OCI-M2 (cell line): Measurements from ENCODE around the gene ANXA11.
"Not testable (repeated sequence)": the region's sequence is repeated elsewhere in the genome, so short reads cannot be mapped to it uniquely, and the experiment has no call there.

Source experiments
- DNase-seq: peaks from one replicate; lab custom pipeline; 2025; ENCODE audit not compliant: unreplicated experiment; lab: John Stamatoyannopoulos, UW

Gene ANXA11

DNA sequence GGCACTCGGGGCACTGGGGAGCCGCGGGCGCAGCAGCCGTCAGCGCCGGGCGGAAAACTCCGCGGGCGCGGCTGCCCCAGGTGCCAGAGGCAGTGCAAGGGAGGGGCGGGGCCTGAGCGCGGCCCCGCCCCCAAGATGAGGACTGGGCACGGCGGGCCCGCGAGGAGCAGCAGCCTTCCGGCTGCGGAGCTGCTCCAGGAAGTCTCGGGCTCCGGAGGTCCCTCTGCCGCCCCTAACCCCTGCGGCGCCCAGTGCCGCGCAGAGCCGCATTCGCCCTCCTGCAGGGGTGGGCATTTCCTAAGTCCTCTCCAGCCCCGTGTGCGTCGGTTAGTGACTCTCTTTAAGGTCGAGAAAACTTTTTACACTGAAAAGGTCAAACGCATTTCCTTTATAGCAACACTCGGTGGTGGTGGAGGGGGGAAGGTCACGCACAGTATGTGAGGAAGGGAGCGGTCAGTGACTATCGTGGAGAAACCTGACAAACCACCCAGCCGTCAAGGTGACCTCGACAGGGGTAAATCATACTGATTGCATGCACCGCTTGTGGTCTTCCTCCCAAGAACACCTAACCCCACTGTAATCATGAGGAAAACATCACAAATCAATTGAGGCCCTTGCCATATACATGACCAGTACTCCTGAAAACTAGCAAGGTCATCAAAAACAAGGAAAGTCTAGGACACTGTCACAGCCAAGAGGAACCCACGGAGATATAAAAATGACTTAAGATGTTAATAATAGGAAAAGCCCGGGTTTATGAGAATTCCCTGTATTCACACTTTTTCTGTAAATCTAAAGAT, at the start of gene ANXA11:
Gene ANXA11, minus strand, starts transcription at position 61 of the 800 bp plus-strand sequence. CDS start 32,676 bp downstream, outside the sequence.
- DNase-seq: no peak

DNA sequence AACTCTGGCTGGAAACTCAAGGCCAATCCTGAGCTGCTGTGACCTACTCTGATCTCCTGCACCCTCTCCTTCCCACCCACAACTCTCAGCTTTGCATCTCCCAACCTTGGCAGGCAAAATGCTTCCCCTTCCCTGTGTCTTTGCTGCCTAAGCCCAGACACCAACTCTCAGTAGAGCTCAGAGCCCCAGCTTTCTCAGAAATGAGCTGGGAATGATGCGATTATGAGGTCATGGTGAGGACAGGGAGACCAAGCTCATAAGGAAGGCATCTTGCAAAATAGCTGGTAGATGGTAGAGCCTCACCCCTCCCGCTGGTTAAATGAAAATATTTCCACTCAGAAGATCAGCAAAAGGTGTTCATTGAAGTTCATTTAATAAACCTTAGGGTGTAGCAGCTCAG, 49.4 kb upstream of the ANXA11 start:
- DNase-seq: not testable (repeated sequence)

- not testable (repeated sequence) for DNase-seq
These were observed 48.6 kb upstream of the ANXA11 start for GRCh38 chr10:80253963-80254271.

DNA sequence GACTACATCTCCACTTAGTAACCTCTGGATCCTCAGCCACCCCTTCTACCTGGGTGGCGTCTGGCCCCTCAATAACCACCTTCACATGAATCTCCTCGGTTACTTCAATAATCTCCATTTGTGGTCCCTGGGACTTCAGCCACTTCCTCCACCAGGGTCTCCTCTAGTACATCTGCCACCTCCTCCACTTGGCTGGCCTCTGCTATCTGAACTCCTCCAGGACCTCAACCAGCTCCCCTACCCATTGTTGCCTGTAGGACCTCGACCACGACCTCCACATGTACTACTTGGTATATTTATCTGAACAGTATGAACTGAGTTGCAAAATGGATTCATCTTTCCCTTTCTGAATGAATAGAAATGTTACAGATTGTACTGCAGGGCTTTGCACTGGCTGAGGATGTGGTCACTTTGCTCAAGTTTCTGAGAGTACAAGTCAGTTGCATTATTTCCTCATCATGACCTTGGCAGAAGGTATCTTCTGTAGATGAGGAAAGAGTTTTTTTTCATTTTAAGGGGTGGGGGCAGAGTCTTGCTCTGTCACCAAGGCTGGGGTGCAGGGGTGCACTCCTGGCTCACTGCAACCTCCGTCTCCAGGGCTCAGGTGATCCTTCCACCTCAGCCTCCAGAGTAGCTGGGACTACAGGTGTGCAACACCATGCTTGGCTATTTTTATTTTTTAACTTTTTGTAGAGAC, 48.1 kb upstream of the ANXA11 start:
- DNase-seq: no peak

GRCh38 chr10:80252296-80252887, 47.1 kb upstream of the ANXA11 start:
- DNase-seq: no peak

DNA sequence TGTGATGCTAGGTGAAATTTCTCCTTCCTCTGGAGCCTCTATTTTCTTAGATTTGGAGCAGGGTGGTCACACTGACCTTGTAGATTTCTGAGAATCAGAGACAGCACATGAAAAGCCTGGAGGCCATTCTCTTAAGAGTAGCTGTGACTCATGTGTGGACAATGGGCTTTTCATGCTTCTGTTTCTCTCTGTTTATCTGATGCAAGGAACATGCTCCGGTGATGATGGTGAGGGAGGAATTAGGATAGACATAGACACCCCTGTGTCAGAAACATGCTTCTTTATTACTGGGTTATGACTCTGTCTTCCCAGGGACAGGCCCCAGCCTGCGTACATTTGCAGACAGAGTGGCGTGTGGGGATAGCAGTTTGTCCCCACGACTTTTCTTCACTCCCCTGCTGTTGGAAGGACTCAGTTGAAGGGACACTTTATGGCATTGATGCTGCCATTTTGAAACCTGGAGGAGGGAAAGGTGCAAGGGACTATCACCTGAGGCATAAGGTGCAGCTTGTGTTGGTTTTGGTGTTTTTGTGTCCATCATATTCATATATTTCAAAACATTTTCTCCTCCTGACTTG, 46.5 kb upstream of the ANXA11 start:
- DNase-seq: not testable (repeated sequence)

- not testable (repeated sequence) for DNase-seq
These were observed 45.1 kb upstream of the ANXA11 start for GRCh38 chr10:80250399-80250798.

DNA sequence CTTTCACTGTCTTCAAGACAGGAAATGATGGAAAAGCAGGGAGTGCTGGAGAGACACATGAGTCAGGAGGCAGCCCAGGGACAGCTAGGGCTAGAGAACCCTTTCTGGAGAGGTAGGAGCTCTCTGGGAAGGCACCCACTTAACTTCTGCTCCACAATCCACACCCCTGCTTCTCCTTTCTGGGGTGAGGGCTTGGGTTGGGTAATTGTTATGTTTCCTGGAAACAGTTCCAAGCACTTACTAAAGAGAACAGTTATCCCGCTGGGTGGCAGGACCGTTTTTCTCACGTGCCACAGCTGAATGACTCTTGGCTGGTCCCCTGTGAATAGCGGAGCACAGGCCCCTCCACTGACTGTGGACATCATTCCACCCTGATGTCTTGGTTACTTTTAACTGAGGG, 44.6 kb upstream of the ANXA11 start:
- not testable (repeated sequence) for DNase-seq

GRCh38 chr10:80247611-80248010, 42.3 kb upstream of the ANXA11 start:
- not testable (repeated sequence) for DNase-seq

GRCh38 chr10:80244371-80244770, 39.0 kb upstream of the ANXA11 start:
- DNase-seq: not testable (repeated sequence)

DNA sequence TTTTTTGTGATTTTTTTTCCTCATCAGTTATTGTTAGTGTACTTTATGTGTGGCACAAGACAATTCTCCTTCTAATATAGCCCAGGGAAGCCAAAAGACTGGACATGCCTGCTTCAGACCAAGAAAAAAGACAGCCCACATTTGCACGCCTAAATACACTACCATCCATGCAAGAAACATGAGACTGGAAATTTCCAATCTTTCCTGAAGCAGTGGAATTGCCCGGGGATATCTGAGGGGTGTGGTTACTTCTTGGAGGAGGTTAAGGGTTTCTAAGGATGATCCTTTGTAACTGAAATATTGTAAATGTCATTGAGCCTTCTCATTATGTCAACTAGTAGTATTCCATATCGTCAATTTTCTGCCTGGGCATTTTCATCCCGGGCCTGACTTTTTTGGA, 37.0 kb upstream of the ANXA11 start:
- DNase-seq: not testable (repeated sequence)

DNA sequence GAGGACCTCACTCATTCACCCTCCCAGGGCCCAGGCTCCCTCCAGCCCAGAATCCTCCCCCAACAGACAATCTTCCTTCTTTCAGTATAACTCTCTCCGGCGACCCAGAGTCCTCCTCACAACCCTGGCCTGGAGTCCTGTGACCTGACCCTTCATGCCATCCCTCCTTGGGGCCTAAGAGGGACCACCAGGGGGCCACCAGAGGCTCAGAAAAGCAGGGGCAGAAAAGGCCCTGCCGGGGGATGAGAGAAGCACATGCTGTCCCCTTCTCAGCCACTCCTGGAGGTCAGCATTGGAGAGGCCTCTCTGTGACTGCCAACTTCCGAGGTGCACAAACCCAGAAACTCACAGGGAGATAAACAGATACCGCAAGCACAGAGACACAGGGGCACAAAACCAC, 31.1 kb upstream of the ANXA11 start:
- not testable (repeated sequence) for DNase-seq

DNA sequence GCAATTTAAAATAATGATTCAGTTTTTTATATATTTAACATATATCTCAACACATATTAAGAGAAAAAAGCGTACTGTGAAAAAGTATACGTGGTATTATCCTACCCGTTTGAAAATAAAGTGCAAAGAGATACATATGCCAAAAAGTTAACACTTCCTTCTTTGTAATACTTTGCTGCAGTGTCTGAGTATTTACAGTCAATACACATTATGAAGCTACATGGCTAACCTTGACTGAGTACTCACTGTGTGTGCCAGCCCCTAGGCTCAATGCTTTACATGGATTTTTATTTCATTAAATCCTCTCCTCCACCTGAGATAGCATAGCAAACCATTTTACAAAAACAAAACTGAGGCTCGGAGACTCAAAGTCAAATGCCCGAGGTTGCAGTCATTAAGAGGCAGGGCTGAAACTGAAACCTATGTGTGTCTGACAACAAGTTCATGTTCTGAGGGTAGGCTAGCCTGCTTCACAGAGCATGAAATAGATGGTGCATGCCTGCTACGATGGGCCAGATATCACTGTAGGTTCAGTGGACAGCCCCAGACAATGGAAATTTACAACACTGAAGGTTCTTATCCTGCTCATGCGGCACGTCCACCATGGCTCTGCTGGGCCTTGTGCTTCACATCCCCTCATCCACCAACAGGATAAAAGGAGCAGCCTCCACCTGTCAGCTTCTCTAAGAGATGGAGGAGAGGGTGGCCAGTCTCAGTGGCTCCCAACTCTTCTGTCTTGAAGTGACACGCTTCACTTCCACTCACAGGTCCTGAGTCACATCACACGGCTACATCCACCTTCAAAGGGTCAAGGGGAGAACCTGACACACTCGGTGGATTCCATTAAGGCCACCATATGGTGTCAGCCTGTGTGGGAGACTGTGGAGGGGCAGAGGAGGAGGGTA, 29.2 kb upstream of the ANXA11 start:
- not testable (repeated sequence) for DNase-seq

DNA sequence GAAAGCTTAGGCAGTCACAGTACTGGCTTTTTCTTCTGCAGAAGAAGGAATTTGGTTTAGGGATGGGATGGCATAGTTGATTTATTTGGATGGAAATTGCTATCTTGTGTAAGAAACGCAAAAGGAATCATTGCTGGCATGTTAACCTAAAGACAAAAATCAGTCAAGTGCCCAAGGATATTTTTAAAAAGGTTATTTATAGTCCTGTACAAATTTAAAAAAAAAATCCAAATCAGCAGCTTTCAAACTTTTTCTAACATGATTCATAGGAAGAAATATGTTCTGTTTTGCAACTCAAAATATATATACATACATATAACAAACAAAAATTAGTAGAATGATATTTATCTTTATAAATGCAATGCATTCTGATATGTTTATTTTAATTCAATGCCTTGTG, 28.5 kb upstream of the ANXA11 start:
- DNase-seq: not testable (repeated sequence)

DNA sequence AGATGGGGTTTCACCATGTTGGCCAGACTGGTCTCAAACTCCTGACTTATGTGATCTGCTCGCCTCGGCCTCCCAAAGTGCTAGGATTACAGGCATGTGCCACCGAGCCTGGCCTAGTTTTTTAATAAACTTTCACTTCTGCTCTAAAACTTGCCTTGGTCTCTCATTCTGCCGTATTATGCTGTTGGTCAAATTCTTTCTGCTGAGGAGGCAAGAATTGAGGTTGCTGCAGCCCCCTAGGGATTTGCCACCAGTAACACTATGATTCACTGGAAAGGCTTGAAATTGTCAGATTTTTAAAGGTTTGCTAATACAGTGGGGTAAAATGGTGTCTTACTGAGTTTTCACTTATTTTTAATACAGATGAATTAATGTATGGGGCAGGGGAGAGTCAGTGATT, 21.4 kb upstream of the ANXA11 start:
- DNase-seq: not testable (repeated sequence)

DNA sequence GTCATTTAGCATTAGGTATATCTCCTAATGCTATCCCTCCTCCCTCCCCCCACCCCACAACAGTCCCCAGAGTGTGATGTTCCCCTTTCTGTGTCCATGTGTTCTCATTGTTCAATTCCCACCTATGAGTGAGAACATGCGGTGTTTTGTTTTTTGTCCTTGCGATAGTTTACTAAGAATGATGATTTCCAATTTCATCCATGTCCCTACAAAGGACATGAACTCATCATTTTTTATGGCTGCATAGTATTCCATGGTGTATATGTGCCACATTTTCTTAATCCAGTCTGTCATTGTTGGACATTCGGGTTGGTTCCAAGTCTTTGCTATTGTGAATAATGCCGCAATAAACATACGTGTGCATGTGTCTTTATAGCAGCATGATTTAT, 17.7 kb upstream of the ANXA11 start:
- DNase-seq: not testable (repeated sequence)

DNA sequence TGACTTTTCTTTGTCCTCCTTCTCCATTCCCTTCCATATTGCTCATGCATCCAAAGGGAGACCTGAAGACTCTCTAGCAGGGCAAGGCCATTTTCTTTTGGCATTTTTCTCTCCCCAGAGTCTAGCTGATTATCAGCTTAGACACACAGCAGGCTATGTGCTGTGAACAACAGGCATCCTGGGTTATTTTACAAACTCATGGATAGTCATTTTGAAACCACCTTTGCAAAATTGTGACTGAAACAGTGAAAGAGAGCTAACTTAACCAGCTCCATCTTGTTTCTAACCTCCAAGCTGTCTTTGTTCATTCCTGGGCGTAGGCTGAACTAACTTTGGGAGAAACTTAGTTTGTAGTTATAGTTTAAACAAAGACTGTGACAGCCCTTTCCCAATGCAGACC, 13.5 kb upstream of the ANXA11 start:
- not testable (repeated sequence) for DNase-seq

GRCh38 chr10:80214368-80214982, 9.1 kb upstream of the ANXA11 start:
- not testable (repeated sequence) for DNase-seq

DNA sequence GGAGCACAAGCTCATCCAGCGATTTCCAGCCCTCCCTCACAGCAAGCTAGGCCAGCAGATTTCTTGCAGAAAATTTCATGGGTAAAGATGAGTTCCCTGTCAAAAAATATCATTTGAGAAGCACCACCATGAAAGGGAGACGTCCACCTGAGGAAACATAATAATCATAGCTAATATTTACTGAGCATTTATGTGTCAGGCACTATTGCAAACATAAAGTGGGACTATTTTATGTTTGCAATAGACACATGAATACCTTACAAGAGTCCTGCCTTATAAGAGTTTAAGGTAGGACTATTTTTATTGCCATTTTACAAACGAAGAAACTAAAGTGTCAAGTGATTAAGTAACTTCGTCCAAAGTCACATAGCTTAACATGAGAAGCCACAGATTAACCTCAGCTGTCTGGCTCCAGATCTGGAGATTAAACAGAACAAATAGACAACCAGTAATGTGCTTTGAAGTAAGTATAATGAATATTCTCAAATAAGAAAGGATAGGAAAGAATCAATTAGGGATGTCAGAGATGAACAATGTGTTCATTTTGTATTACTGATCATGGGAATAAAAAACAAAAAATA, 7.3 kb upstream of the ANXA11 start:
- DNase-seq: not testable (repeated sequence)

- DNase-seq: no peak
These were observed 6.4 kb upstream of the ANXA11 start for GRCh38 chr10:80211786-80212185.
